Measurements from ENCODE around the gene TNRC18. TPM values are rescaled to one million over a fixed set of nuclear protein-coding genes. Genes with fewer than 3 reads are reported as not detected.

Gene TNRC18
- total RNA-seq, 4 donors from 2014 or later = 17.9 to 75.5 (median 48.4) TPM

GRCh38 chr7:5462216-5462615, 38.6 kb upstream of the TNRC18 start:
- H3K4me1 ChIP-seq = peaks cover 0 to 9% (median 0%) of the 10 kb centered on the region in 3 donors
- no peaks in the 10 kb centered on the region for H3K27me3 ChIP-seq
- 59 to 62% methylated on average over 10 of the region's 10 CpGs for WGBS, 2 donors
- no peak overlapping the region for H3K27ac ChIP-seq
- intact Hi-C loops (cut with DNase I) = no loop called here
- no peaks in the 10 kb centered on the region for H3K36me3 ChIP-seq
- H3K9me3 ChIP-seq = no peaks in the 10 kb centered on the region
- no peak for DNase-seq
- H3K4me3 ChIP-seq = no peak overlapping the region
- TF ChIP-seq, protein P1, sequence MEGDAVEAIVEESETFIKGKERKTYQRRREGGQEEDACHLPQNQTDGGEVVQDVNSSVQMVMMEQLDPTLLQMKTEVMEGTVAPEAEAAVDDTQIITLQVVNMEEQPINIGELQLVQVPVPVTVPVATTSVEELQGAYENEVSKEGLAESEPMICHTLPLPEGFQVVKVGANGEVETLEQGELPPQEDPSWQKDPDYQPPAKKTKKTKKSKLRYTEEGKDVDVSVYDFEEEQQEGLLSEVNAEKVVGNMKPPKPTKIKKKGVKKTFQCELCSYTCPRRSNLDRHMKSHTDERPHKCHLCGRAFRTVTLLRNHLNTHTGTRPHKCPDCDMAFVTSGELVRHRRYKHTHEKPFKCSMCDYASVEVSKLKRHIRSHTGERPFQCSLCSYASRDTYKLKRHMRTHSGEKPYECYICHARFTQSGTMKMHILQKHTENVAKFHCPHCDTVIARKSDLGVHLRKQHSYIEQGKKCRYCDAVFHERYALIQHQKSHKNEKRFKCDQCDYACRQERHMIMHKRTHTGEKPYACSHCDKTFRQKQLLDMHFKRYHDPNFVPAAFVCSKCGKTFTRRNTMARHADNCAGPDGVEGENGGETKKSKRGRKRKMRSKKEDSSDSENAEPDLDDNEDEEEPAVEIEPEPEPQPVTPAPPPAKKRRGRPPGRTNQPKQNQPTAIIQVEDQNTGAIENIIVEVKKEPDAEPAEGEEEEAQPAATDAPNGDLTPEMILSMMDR (IDR thresholded peaks at IDR 0.05) = no peak
- no peak for TF ChIP-seq POLR2A (IDR thresholded peaks at IDR 0.05)

GRCh38 chr7:5458921-5459480, 35.4 kb upstream of the TNRC18 start:
- peaks cover 0 to 16% (median 0%) of the 10 kb centered on the region in 4 donors for H3K27me3 ChIP-seq
- DNase-seq = no peak
- no peak overlapping the region for H3K4me3 ChIP-seq
- no peaks in the 10 kb centered on the region for H3K9me3 ChIP-seq
- H3K36me3 ChIP-seq = no peaks in the 10 kb centered on the region
- peaks cover 0 to 9% (median 0%) of the 10 kb centered on the region in 3 donors for H3K4me1 ChIP-seq
- no peak overlapping the region for H3K27ac ChIP-seq
- TF ChIP-seq POLR2A (IDR thresholded peaks at IDR 0.05) = no peak
- TF ChIP-seq, protein P1 (IDR thresholded peaks at IDR 0.05) = no peak
- intact Hi-C loops (cut with DNase I) = loop anchor here (10.0 kb wide), 1 partner anchor 214 kb away; no protein-coding TSS in a partner anchor
- whole genome bisulfite sequencing, 2 donors = 78 to 84% methylated on average over 9 of the region's 9 CpGs

- intact Hi-C loops (cut with DNase I) = loop anchor here (10.0 kb wide), 1 partner anchor 212 kb away; no protein-coding TSS in a partner anchor
- TF ChIP-seq, protein P1 (IDR thresholded peaks at IDR 0.05) = no peak
- TF ChIP-seq POLR2A (IDR thresholded peaks at IDR 0.05) = no peak
- no peaks in the 10 kb centered on the region for H3K9me3 ChIP-seq
- 44 to 60% methylated on average over 4 of the region's 4 CpGs for WGBS, 2 donors
- peak overlapping the region in 3 of 4 donors; percentile 45 to 69 (median 52) for H3K27ac ChIP-seq
- no peak for DNase-seq
- H3K36me3 ChIP-seq = no peaks in the 10 kb centered on the region
- peaks cover 0 to 17% (median 0%) of the 10 kb centered on the region in 4 donors for H3K27me3 ChIP-seq
- H3K4me1 ChIP-seq = peaks cover 0 to 9% (median 0%) of the 10 kb centered on the region in 3 donors
- H3K4me3 ChIP-seq = no peak overlapping the region
Measured at GRCh38 chr7:5457245-5457735, 33.7 kb upstream of the TNRC18 start.

DNA sequence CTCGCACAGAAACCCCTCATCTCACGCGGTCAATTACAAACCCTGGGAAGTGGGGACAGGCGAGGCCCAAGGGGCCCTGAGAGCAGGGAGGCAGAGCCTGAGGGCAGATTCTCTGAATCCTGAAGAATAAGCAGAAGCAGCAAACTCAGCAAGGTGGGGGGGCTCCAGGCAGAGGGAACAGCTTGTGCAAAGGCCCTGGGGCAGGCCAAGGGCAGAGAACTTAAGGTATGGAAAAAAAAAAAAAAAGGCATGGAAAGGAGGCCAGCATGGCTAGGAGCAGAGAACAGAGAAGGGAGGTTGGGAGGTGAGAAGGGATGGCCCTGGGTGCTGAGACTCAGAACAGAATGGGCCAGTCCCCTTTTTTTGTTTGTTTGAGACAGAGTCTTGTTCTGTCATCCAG, 32.8 kb upstream of the TNRC18 start:
- Histone ChIP-seq H3K36me3 (no peaks in the 10 kb centered on the region), H3K27me3 (peaks cover 0 to 25% (median 0%) of the 10 kb centered on the region in 4 donors), H3K4me3 (no peak overlapping the region), H3K4me1 (peaks cover 0 to 9% (median 0%) of the 10 kb centered on the region in 3 donors), H3K27ac (no peak overlapping the region), H3K9me3 (no peaks in the 10 kb centered on the region)
- TF ChIP-seq POLR2A (IDR thresholded peaks at IDR 0.05) = no peak
- TF ChIP-seq, protein P1 (IDR thresholded peaks at IDR 0.05) = no peak
- DNase-seq = no peak
- intact Hi-C loops (cut with DNase I) = loop anchor here (10.0 kb wide), 1 partner anchor 212 kb away; no protein-coding TSS in a partner anchor
- WGBS, 2 donors = 91 to 94% methylated on average over 3 to 4 of the region's 4 CpGs

- WGBS, 2 donors = 65 to 70% methylated on average over 19 to 20 of the region's 22 CpGs
- Histone ChIP-seq H3K36me3 (no peaks in the 10 kb centered on the region), H3K27ac (no peak overlapping the region), H3K27me3 (peaks cover 0 to 32% (median 0%) of the 10 kb centered on the region in 4 donors), H3K4me3 (no peak overlapping the region), H3K9me3 (no peaks in the 10 kb centered on the region), H3K4me1 (peaks cover 0 to 15% (median 0%) of the 10 kb centered on the region in 3 donors)
- intact Hi-C loops (cut with DNase I) = loop anchor here (10.0 kb wide), 1 partner anchor 211 kb away; no protein-coding TSS in a partner anchor
- no peak for TF ChIP-seq POLR2A (IDR thresholded peaks at IDR 0.05)
- TF ChIP-seq, protein P1 (IDR thresholded peaks at IDR 0.05) = no peak
- DNase-seq = no peak
Measured at GRCh38 chr7:5455581-5456219, 32.1 kb upstream of the TNRC18 start.

All from esophagus squamous epithelium (tissue), 5 donors.